SK-N-SH (cell line): Measurements from ENCODE around the gene DEGS1.

Source experiments
- CHD2 ChIP-seq: fragments of 150-350 bp; IDR thresholded peaks from 2 replicates; pipeline ENCODE4 v1.6.1; 2018; ENCODE audit warnings: low read length; ENCODE audit not compliant: partially characterized antibody
- EP300 ChIP-seq, 2 experiments: IDR thresholded peaks; 2 replicates each; pipeline versions ENCODE4 v1.4.0 to v1.6.1; 2012; ENCODE audit warnings: borderline replicate concordance in 1 of 2, low read depth in 1 of 2, low read length in 1 of 2
- FOXM1 ChIP-seq: IDR thresholded peaks from 2 replicates; pipeline ENCODE4 v1.4.0; 2012; ENCODE audit warnings: low read depth, mild to moderate bottlenecking
- POLR2AphosphoS5 ChIP-seq: IDR thresholded peaks from 2 replicates; pipeline ENCODE4 v1.6.1; 2012; ENCODE audit warnings: low read depth, low read length
- RCOR1 ChIP-seq: fragments of 150-350 bp; IDR thresholded peaks from 2 replicates; pipeline ENCODE4 v1.6.1; 2017; ENCODE audit warnings: antibody characterized with exemption, low read length
- SIN3A ChIP-seq: IDR thresholded peaks from 2 replicates; pipeline ENCODE4 v1.6.1; 2012; ENCODE audit warnings: low read depth, mild to moderate bottlenecking, low read length, moderate library complexity, borderline replicate concordance
- TAF1 ChIP-seq: IDR thresholded peaks from 2 replicates; pipeline ENCODE4 v1.6.1; 2012; ENCODE audit warnings: low read depth, mild to moderate bottlenecking, low read length, moderate library complexity, borderline replicate concordance
- TF ChIP-seq, protein P1 (sequence below): IDR thresholded peaks from 2 replicates; pipeline ENCODE4 v1.4.0; 2012; ENCODE audit warnings: low read depth, borderline replicate concordance
- TF ChIP-seq, protein P2 (sequence below): fragments of 200-600 bp; sonication (generic); IDR thresholded peaks from 2 replicates; pipeline ENCODE4 v1.6.1; 2017; ENCODE audit warnings: antibody characterized with exemption, mild to moderate bottlenecking, moderate library complexity
- TF ChIP-seq, protein P3 (sequence below): fragments of 150-350 bp; IDR thresholded peaks from 2 replicates; pipeline ENCODE4 v1.6.1; 2016; ENCODE audit warnings: mild to moderate bottlenecking, low read depth, low read length
- TF ChIP-seq, protein P4 (sequence below): fragments of 150-350 bp; IDR thresholded peaks from 2 replicates; pipeline ENCODE4 v1.6.1; 2017; ENCODE audit warnings: antibody characterized with exemption, low read length, low read depth, borderline replicate concordance

DNA sequence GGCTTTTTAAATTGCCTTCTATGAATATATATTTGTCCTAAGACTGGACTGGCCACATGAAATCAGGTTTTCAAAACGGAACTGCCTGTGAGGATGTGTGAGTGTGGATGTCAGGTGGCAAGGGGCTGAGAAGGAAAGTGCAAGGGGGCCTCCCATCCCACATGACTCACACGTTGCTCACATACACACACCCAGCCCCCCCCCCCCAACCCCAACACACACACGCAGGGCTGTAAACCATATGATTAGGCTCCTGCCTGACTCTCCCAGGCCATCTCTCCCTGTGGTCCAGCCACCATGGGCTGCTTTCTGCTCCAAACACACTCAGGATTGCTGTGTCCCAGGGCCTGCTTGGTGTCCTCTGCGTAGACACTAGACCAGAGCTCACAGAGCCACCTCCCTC lies 22.4 kb downstream of the DEGS1 start:
- TF ChIP-seq RCOR1, result no peak
- no peak for TF ChIP-seq CHD2
- TF ChIP-seq, protein P1, sequence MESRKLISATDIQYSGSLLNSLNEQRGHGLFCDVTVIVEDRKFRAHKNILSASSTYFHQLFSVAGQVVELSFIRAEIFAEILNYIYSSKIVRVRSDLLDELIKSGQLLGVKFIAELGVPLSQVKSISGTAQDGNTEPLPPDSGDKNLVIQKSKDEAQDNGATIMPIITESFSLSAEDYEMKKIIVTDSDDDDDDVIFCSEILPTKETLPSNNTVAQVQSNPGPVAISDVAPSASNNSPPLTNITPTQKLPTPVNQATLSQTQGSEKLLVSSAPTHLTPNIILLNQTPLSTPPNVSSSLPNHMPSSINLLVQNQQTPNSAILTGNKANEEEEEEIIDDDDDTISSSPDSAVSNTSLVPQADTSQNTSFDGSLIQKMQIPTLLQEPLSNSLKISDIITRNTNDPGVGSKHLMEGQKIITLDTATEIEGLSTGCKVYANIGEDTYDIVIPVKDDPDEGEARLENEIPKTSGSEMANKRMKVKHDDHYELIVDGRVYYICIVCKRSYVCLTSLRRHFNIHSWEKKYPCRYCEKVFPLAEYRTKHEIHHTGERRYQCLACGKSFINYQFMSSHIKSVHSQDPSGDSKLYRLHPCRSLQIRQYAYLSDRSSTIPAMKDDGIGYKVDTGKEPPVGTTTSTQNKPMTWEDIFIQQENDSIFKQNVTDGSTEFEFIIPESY, result no peak
- TF ChIP-seq, protein P2, sequence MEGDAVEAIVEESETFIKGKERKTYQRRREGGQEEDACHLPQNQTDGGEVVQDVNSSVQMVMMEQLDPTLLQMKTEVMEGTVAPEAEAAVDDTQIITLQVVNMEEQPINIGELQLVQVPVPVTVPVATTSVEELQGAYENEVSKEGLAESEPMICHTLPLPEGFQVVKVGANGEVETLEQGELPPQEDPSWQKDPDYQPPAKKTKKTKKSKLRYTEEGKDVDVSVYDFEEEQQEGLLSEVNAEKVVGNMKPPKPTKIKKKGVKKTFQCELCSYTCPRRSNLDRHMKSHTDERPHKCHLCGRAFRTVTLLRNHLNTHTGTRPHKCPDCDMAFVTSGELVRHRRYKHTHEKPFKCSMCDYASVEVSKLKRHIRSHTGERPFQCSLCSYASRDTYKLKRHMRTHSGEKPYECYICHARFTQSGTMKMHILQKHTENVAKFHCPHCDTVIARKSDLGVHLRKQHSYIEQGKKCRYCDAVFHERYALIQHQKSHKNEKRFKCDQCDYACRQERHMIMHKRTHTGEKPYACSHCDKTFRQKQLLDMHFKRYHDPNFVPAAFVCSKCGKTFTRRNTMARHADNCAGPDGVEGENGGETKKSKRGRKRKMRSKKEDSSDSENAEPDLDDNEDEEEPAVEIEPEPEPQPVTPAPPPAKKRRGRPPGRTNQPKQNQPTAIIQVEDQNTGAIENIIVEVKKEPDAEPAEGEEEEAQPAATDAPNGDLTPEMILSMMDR, result no peak
- TF ChIP-seq, protein P3, sequence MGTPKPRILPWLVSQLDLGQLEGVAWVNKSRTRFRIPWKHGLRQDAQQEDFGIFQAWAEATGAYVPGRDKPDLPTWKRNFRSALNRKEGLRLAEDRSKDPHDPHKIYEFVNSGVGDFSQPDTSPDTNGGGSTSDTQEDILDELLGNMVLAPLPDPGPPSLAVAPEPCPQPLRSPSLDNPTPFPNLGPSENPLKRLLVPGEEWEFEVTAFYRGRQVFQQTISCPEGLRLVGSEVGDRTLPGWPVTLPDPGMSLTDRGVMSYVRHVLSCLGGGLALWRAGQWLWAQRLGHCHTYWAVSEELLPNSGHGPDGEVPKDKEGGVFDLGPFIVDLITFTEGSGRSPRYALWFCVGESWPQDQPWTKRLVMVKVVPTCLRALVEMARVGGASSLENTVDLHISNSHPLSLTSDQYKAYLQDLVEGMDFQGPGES, result no peak
- no peak for TF ChIP-seq EP300 (IDR thresholded peaks at IDR 0.05; ENCODE audit: borderline replicate concordance in 1 of 2, low read depth in 1 of 2, low read length in 1 of 2)
- TF ChIP-seq FOXM1, result no peak
- no peak for TF ChIP-seq TAF1
- no peak for TF ChIP-seq SIN3A
- TF ChIP-seq, protein P4, sequence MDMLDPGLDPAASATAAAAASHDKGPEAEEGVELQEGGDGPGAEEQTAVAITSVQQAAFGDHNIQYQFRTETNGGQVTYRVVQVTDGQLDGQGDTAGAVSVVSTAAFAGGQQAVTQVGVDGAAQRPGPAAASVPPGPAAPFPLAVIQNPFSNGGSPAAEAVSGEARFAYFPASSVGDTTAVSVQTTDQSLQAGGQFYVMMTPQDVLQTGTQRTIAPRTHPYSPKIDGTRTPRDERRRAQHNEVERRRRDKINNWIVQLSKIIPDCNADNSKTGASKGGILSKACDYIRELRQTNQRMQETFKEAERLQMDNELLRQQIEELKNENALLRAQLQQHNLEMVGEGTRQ, result no peak
- TF ChIP-seq POLR2AphosphoS5, result no peak
